K562 (cell line): ENCODE data around the gene CNTNAP4.

ENCODE experiments used
- BHLHE40 ChIP-seq: IDR thresholded peaks from 2 replicates; pipeline ENCODE4 v1.6.1; 2011; ENCODE audit warnings: low read length, improper control_type of control experiment
- CTCF ChIP-seq, 3 experiments: IDR thresholded peaks in 2 of 3; conservative IDR thresholded peaks in 1 of 3; 2 replicates each; pipeline ENCODE4 v1.5.1; 2011 to 2012; ENCODE audit warnings: low read length in 3 of 3, mild to moderate bottlenecking in 3 of 3, control low read depth in 2 of 3, improper control_type of control experiment in 1 of 3, inconsistent platforms in 1 of 3, low read depth in 1 of 3, mixed read lengths in 1 of 3, moderate library complexity in 1 of 3; ENCODE audit not compliant: insufficient read depth in 2 of 3
- EP300 ChIP-seq: IDR thresholded peaks from 2 replicates; pipeline ENCODE4 v1.6.1; 2012; ENCODE audit warnings: low read length, improper control_type of control experiment
- PHB ChIP-seq: fragments of 250-450 bp; sonication (Bioruptor Pico); IDR thresholded peaks from 2 replicates; pipeline ENCODE4 v1.5.0; 2021
- ZNF146 ChIP-seq: IDR thresholded peaks from one replicate; pipeline ENCODE4 v1.6.1; 2018; ENCODE audit warnings: missing compliant biosample characterization; ENCODE audit not compliant: unreplicated experiment

GRCh38 chr16:76474048-76474447, 196.8 kb downstream of the CNTNAP4 start:
- TF ChIP-seq ZNF146: no peak
- no peak for TF ChIP-seq EP300
- TF ChIP-seq BHLHE40: no peak
- TF ChIP-seq PHB: no peak
- TF ChIP-seq CTCF (IDR thresholded peaks at IDR 0.05 in 2 of 3, conservative IDR thresholded peaks at IDR 0.05 in 1 of 3; ENCODE audit: insufficient read depth in 2 of 3, low read depth in 1 of 3, low read length in 3 of 3): no peak
